ENCODE results near the gene PRUNE2.

- TF ChIP-seq SIN3A (IDR thresholded peaks at IDR 0.05; ENCODE audit: borderline replicate concordance, insufficient read depth, low read length) (no peak), TAF1 (IDR thresholded peaks at IDR 0.05; ENCODE audit: borderline replicate concordance, insufficient read depth, low read length) (no peak), POLR2AphosphoS5 (IDR thresholded peaks at IDR 0.05; ENCODE audit: low read depth, low read length) (no peak)
Measured at GRCh38 chr9:76873821-76874220, 32.1 kb downstream of the PRUNE2 start.
